H9 (cell line): ENCODE data around the gene ZNF638. TPM values are rescaled to one million over a fixed set of nuclear protein-coding genes. Genes with fewer than 3 reads are reported as not detected.

ENCODE experiments used
- DNase-seq: peaks from one replicate; pipeline ENCODE4 v3.0.0-alpha.2; 2017
- H2AFZ ChIP-seq: one replicate; pipeline ENCODE4 v1.6.1; 2013; ENCODE audit warnings: mild to moderate bottlenecking, low read length, control low read depth, moderate library complexity
- H2AK5ac ChIP-seq: 2 replicates; pipeline ENCODE4 v1.6.1; 2013; ENCODE audit warnings: low read length, control low read depth, mixed read lengths; ENCODE audit not compliant: insufficient read length
- H2BK120ac ChIP-seq: one replicate; pipeline ENCODE4 v1.6.1; 2013; ENCODE audit warnings: low read depth, mild to moderate bottlenecking, low read length, control low read depth, inconsistent platforms; ENCODE audit not compliant: poor library complexity, severe bottlenecking
- H2BK12ac ChIP-seq: 2 replicates; pipeline ENCODE4 v1.6.1; 2013; ENCODE audit warnings: low read length, control low read depth, mixed read lengths, low read depth; ENCODE audit not compliant: insufficient read length
- H2BK15ac ChIP-seq: 2 replicates; pipeline ENCODE4 v1.6.1; 2013; ENCODE audit warnings: low read depth, low read length, control low read depth
- H2BK20ac ChIP-seq: one replicate; pipeline ENCODE4 v1.6.1; 2013; ENCODE audit warnings: low read depth, mild to moderate bottlenecking, low read length, control low read depth, inconsistent platforms; ENCODE audit not compliant: poor library complexity, severe bottlenecking
- H2BK5ac ChIP-seq: 2 replicates; pipeline ENCODE4 v1.6.1; 2013; ENCODE audit warnings: low read length, control low read depth, mixed read lengths; ENCODE audit not compliant: insufficient read length
- H3K14ac ChIP-seq: 2 replicates; pipeline ENCODE4 v1.6.1; 2013; ENCODE audit warnings: low read length, control low read depth; ENCODE audit not compliant: insufficient read depth
- H3K18ac ChIP-seq: 2 replicates; pipeline ENCODE4 v1.6.1; 2013; ENCODE audit warnings: low read depth, mild to moderate bottlenecking, mixed read lengths, low read length, control low read depth; ENCODE audit not compliant: insufficient read length
- H3K23ac ChIP-seq: 2 replicates; pipeline ENCODE4 v1.6.1; 2013; ENCODE audit warnings: low read length, control low read depth, mixed read lengths, low read depth; ENCODE audit not compliant: insufficient read length
- H3K23me2 ChIP-seq: 2 replicates; pipeline ENCODE4 v1.6.1; 2013; ENCODE audit warnings: low read depth, mild to moderate bottlenecking, mixed read lengths, low read length, control low read depth; ENCODE audit not compliant: insufficient read length, poor library complexity, severe bottlenecking
- H3K27ac ChIP-seq: 2 replicates; pipeline ENCODE4 v1.5.1; 2013; ENCODE audit warnings: low read length, control low read depth, mixed read lengths, low read depth; ENCODE audit not compliant: insufficient read length
- H3K27me3 ChIP-seq: 2 replicates; pipeline ENCODE4 v1.6.1; 2013; ENCODE audit warnings: low read length, control low read depth, inconsistent platforms; ENCODE audit not compliant: insufficient read depth
- H3K4ac ChIP-seq: 2 replicates; pipeline ENCODE4 v1.6.1; 2013; ENCODE audit warnings: low read depth, mild to moderate bottlenecking, control low read depth, inconsistent platforms, low read length, moderate library complexity
- H3K4me1 ChIP-seq: 2 replicates; pipeline ENCODE4 v1.6.1; 2013; ENCODE audit warnings: low read length, control low read depth, inconsistent platforms; ENCODE audit not compliant: insufficient read depth
- H3K4me2 ChIP-seq: 2 replicates; pipeline ENCODE4 v1.6.1; 2013; ENCODE audit warnings: low read length, control low read depth, mixed read lengths; ENCODE audit not compliant: insufficient read length, insufficient read depth
- H3K56ac ChIP-seq: 2 replicates; pipeline ENCODE4 v1.6.1; 2013; ENCODE audit warnings: low read depth, mild to moderate bottlenecking, mixed read lengths, low read length, control low read depth; ENCODE audit not compliant: insufficient read length
- H3K79me1 ChIP-seq: 2 replicates; pipeline ENCODE4 v1.6.1; 2013; ENCODE audit warnings: low read depth, mild to moderate bottlenecking, moderate library complexity, low read length, control low read depth, inconsistent platforms; ENCODE audit not compliant: insufficient read depth, poor library complexity, severe bottlenecking
- H3K79me2 ChIP-seq: 2 replicates; pipeline ENCODE4 v1.6.1; 2013; ENCODE audit warnings: low read length, control low read depth, inconsistent platforms; ENCODE audit not compliant: insufficient read depth
- H3K9ac ChIP-seq: 2 replicates; pipeline ENCODE4 v1.6.1; 2013; ENCODE audit warnings: low read length, control low read depth, mixed read lengths; ENCODE audit not compliant: insufficient read length; ENCODE audit errors: extremely low read depth
- H3K9me3 ChIP-seq: one replicate; pipeline ENCODE4 v1.6.1; 2013; ENCODE audit warnings: low read depth, low read length, inconsistent platforms; ENCODE audit not compliant: control insufficient read depth
- H3T11ph ChIP-seq: one replicate; pipeline ENCODE4 v1.6.1; 2013; ENCODE audit warnings: mild to moderate bottlenecking, low read length, control low read depth, inconsistent platforms
- H4K20me1 ChIP-seq: one replicate; pipeline ENCODE4 v1.6.1; 2013; ENCODE audit not compliant: control insufficient read depth, insufficient read length, insufficient read depth
- H4K5ac ChIP-seq: 2 replicates; pipeline ENCODE4 v1.6.1; 2013; ENCODE audit warnings: low read depth, mild to moderate bottlenecking, mixed read lengths, low read length, control low read depth; ENCODE audit not compliant: insufficient read length
- H4K8ac ChIP-seq: replicated peaks from 2 replicates; pipeline ENCODE4 v1.6.1; 2013; ENCODE audit warnings: low read length, control low read depth, mixed read lengths, low read depth; ENCODE audit not compliant: insufficient read length
- H4K91ac ChIP-seq: 2 replicates; pipeline ENCODE4 v1.6.1; 2013; ENCODE audit warnings: low read depth, mild to moderate bottlenecking, moderate library complexity, mixed read lengths, low read length, control low read depth; ENCODE audit not compliant: insufficient read length
- H3K27ac Mint-ChIP-seq, 3 experiments: 2 replicates in 2 of 3; 3 replicates in 1 of 3; pipeline ENCODE4 v1.8.0; 2020 to 2021; ENCODE audit warnings: mixed read lengths in 3 of 3, mild to moderate bottlenecking in 1 of 3, moderate library complexity in 1 of 3
- H3K27me3 Mint-ChIP-seq: 2 replicates; pipeline ENCODE4 v1.8.0; 2021; ENCODE audit warnings: low read depth, mild to moderate bottlenecking, moderate library complexity, mixed read lengths
- H3K36me3 Mint-ChIP-seq, 3 experiments: 2 replicates in 2 of 3; 3 replicates in 1 of 3; pipeline ENCODE4 v1.8.0; 2020 to 2021; ENCODE audit warnings: low read depth in 3 of 3, mixed read lengths in 3 of 3; ENCODE audit not compliant: insufficient read depth in 1 of 3
- H3K4me1 Mint-ChIP-seq, 2 experiments: 2 replicates each; pipeline ENCODE4 v1.8.0; 2020; ENCODE audit warnings: mixed read lengths in 2 of 2
- H3K4me3 Mint-ChIP-seq, 2 experiments: 2 replicates in 1 of 2; 3 replicates in 1 of 2; pipeline ENCODE4 v1.8.0; 2020 to 2021; ENCODE audit warnings: mild to moderate bottlenecking in 2 of 2, mixed read lengths in 2 of 2, moderate library complexity in 1 of 2
- H3K9me3 Mint-ChIP-seq, 2 experiments: 2 replicates in 1 of 2; 3 replicates in 1 of 2; pipeline ENCODE4 v1.8.0; 2020; ENCODE audit warnings: mild to moderate bottlenecking in 2 of 2, mixed read lengths in 2 of 2, moderate library complexity in 1 of 2
- CTCF ChIP-seq: fragments of 200-600 bp; sonication (generic); conservative IDR thresholded peaks from 3 replicates; pipeline ENCODE4 v1.8.0; 2021; ENCODE audit warnings: antibody characterized with exemption, mild to moderate bottlenecking
- WGBS: extraction: QIAGEN DNeasy Blood & Tissue Kit; methylation state at CpG from one replicate; pipeline ENCODE4 v1.1.7; 2013; ENCODE audit warnings: missing lambda C conversion rate, low lambda C conversion rate, mixed read lengths; ENCODE audit not compliant: insufficient read length; ENCODE audit errors: extremely low coverage; 5-methylcytosine and 5-hydroxymethylcytosine counted together
- total RNA-seq: library from RNA; stranded (reverse); gene quantifications from 2 replicates; pipeline ENCODE4 v1.2.1, GENCODE V29; 2021

Gene ZNF638
- total RNA-seq, 1 experiment from 2014 or later, result 146 TPM

GRCh38 chr2:71465961-71466300 is 134.3 kb downstream of the ZNF638 start:
- no peak overlapping the region for H4K91ac ChIP-seq
- no peak overlapping the region for H4K5ac ChIP-seq
- H3K4me2 ChIP-seq, result peak overlapping the region; percentile 73
- TF ChIP-seq CTCF, result no peak
- H3K9ac ChIP-seq, result no peak overlapping the region
- H3K23me2 ChIP-seq, result peaks cover 14% of the 10 kb centered on the region
- H3K4me3 Mint-ChIP-seq, result no peak overlapping the region
- H2BK20ac ChIP-seq, result no peak overlapping the region
- no peak overlapping the region for H2BK120ac ChIP-seq
- H3K27me3 ChIP-seq, result peaks cover 61% of the 10 kb centered on the region
- H4K8ac ChIP-seq, result no peak overlapping the region
- peaks cover 39% of the 10 kb centered on the region for H3K27me3 Mint-ChIP-seq
- H3K79me1 ChIP-seq, result no peaks in the 10 kb centered on the region
- H3K9me3 ChIP-seq, result no peaks in the 10 kb centered on the region
- no peaks in the 10 kb centered on the region for H4K20me1 ChIP-seq
- no peaks in the 10 kb centered on the region for H3K9me3 Mint-ChIP-seq
- no peaks in the 10 kb centered on the region for H3K79me2 ChIP-seq
- no peak overlapping the region for H3K56ac ChIP-seq
- H3K14ac ChIP-seq, result no peak overlapping the region
- no peak overlapping the region for H2BK12ac ChIP-seq
- H3K27ac Mint-ChIP-seq, result no peak overlapping the region
- no peak overlapping the region for H3K4ac ChIP-seq
- H2AK5ac ChIP-seq, result no peak overlapping the region
- DNase-seq, result no peak
- H3K4me1 ChIP-seq, result no peaks in the 10 kb centered on the region; the same call in 1 of the 2 replicates
- no peak overlapping the region for H3K18ac ChIP-seq
- no peak overlapping the region for H3K23ac ChIP-seq
- no peak overlapping the region for H3T11ph ChIP-seq
- no peaks in the 10 kb centered on the region for H3K36me3 Mint-ChIP-seq
- H3K27ac ChIP-seq, result no peak overlapping the region
- no peak overlapping the region for H2AFZ ChIP-seq
- peaks cover 14 to 18% of the 10 kb centered on the region in 2 experiments for H3K4me1 Mint-ChIP-seq
- no peak overlapping the region for H2BK5ac ChIP-seq
- WGBS, result no CpG with 5 or more reads among the region's 23 CpGs
- H2BK15ac ChIP-seq, result no peak overlapping the region; the same call in 1 of the 2 replicates
